Activated CD4-positive, CD25-positive, alpha-beta regulatory T cell (primary cell): ENCODE measurements around the gene RAE1.
"Not testable (repeated sequence)": the region's sequence is repeated elsewhere in the genome, so short reads cannot be mapped to it uniquely, and the experiment has no call there.

Experiments
- DNase-seq, 4 experiments: peaks; one replicate each; lab custom pipeline; 2025; lab: John Stamatoyannopoulos, UW

The RAE1 gene

DNA sequence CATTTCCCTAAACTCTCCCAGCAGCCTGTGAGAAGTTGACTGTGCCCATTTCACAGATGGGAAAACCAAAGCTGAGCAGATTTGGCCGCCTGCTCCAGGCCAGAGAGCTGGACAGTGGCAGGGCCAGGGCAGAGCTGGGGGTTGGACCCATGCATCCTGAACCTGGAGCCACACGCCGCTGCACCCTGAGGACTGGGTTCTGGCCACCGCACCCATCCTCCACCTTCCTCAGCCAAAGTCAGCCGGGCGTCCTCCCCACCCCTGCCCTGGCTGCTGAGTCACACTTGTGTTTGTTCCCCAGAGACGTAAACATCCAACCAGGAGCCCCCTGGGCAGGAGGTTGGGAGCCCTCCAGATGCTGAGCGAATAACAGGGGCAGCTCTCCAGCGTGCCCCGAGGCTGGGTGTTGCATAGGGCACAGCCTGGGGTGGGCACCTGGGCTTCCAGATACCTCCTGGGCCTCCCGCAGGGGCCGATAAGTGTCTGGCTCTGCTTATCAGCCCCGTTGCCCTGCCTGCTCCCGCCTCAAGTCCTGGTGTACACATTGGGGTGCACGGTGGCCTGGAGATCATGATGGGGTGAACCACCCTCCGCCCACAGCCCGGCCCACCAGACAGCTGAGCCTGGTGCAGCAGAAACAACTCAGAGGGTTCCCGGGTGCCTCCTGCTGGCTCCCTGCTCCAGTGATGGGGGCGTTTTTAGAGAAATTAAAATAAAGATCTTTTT lies 64.0 kb downstream of the RAE1 start:
- DNase-seq, result no peak

DNA sequence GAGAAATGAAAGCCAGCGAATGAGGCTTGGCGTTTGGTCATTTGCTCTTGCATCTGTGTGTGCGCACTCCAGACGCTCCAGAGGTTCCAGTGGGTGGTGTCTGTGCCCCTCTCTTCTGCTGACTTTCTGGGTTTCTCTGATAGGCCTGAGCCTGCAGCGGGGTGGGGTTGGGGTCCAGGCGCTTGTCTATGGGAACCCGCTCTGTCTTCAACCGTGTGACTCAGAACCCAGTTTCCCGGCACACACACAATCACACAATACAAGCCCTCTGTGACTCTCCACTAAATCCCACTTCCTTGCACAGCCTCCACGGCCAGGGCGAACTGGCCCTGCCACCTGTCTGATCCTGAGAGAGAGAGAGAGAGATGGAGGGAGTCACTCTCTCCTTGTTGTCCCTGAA lies 64.7 kb downstream of the RAE1 start:
- DNase-seq, result no peak

DNA sequence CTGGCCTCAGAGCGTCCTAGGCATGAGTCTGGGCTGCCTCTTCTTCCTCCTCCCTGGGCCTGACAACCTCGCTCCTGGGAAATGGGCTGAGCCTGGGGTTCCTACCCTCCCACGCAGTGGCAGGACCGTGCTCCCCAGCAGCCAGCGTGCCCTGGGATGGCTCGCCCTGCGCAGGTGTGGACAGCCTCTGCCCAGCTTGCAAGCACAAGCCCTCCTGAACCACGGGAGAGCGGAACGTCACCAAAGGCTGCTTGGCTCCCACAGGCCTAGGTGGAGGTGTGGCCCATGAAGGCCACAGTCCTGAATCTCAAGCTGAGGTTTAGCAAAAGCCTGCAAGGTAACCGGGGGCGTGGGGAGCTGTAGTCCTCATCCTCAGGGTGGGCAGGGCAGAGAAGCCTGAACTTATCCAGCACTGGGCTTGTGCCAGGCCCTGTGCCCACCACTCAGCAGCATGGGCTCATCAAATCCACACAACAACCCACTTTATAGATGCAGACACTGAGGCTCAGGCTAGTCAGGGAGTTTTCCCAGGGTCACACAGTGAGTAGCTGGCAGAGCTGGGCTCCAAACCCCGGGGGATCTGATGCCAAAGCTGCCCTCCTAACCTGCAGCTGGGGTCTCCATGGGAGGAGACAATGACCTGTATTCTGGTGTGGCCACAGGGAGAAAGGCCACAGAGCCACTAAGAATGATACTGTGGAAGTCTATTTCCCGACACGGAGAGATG lies 65.4 kb downstream of the RAE1 start:
- DNase-seq, result no peak

DNA sequence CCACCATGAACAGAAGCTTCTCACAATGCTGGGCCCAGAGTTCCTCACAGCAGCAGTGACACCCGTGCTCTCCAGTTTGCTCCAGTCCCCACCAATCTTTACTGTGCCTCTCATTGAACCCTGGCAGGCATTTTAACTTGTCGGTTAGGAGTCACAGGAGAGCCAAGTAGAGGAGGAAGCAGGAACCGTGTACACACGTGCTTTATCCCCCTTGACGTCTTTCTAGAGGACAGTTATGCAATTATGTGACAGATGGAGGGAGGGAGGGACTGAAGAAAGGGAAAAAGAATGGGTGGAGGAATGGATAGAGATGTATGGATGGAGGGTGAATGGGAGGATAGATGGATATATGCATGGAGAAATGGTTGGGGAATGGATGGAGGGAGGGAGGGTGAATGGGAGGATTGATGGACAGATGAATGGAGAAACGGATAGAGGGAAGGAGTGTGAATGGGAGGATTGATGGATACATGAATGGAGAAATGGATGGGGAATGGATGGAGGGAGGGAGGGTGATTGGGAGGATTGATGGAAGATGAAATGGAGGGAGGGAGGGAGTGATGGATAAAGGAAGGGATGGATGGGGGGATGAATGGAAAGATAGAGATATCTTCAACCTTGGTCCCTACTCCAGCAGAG lies 66.1 kb downstream of the RAE1 start:
- DNase-seq, result no peak

DNA sequence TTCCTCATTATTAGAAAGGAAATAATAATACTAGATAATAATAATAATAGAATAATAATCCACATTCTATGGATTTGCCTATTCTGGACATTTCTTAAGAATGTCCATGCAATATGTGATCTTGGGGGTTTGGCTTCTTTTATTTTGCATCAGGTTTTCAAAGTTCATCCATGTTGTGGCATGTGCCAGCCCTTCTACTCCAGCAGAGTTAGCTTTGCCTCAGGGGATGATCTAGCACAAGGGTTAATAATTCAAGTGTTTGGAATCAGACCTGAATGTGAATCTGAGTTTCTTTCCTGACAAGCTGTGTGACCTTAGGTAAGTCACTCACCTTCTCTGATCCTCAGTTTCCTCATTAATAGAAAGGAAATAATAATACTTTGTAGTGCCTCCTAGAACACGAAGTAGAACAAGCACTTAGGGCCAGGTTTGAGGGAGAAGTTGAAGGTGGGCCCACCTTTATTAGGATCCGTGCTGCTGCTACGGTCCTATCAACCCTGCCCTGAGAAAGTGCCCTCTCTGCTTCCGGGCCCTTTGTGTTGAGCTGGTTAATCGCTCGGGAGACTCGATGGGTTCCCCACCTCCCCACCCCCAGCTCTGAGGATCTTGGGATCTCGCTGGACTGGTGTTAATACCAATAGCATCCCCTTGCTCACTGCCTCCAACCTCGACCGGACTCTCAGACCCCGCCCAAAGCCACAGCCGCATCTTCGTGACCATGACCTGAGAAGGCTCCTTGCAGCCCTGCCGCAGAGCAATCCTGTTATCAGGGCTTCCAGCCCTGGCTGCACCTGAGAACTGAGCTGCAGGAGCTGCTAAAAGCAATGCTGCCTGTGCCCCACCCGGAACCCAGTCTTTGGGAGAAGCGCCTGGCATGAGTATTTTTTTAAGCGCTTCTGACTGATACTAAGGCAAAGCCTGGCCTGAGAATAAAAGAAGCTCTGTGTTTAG lies 67.0 kb downstream of the RAE1 start:
- no peak for DNase-seq

DNA sequence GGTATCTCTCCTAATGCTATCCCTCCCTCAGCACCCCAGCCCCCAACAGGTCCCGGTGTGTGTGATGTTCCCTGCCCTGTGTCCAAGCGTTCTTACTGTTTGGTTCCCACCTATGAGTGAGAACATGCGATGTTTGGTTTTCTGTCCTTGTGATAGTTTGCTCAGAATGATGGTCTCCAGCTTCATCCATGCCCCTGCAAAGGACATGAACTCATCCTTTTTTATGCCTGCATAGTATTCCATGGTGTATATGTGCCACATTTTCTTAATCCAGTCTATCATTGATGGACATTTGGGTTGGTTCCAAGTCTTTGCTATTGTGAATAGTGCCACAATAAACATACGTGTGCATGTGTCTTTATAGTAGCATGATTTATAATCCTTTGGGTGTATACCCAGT lies 68.4 kb downstream of the RAE1 start:
- not testable (repeated sequence) for DNase-seq

DNA sequence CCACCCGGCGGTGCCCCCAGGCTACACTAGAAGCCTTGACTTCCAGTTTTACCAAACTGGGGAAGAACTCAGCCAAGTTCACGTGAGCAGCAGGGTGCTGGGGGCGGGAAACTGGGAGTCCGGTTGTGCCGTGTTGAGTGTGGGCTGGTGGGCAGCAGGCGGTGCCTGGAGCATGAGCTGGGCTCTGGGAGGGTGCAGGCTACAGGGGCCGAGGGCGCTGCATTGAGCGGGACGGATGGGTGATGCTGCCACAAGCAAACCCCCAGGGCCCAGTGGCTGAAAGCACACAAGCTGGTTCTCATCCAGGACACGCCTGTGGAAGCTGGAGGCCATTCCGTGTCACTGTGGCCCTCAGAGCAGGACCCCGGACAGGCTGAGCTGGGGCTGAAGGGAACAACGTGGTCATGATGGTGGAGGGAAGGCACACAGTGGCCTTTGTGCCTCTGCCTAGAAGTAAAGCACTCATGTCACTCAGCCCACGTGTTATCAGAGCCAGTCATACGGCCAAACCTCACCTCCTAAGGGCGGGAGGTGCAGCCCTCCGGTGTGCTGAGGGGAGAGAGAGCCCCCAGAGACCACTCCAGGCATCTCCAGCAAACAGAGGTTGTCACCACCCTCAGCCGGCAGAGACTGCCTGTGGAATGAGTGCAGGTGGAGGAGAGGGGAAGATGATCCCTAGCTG lies 69.7 kb downstream of the RAE1 start:
- DNase-seq, result no peak

DNA sequence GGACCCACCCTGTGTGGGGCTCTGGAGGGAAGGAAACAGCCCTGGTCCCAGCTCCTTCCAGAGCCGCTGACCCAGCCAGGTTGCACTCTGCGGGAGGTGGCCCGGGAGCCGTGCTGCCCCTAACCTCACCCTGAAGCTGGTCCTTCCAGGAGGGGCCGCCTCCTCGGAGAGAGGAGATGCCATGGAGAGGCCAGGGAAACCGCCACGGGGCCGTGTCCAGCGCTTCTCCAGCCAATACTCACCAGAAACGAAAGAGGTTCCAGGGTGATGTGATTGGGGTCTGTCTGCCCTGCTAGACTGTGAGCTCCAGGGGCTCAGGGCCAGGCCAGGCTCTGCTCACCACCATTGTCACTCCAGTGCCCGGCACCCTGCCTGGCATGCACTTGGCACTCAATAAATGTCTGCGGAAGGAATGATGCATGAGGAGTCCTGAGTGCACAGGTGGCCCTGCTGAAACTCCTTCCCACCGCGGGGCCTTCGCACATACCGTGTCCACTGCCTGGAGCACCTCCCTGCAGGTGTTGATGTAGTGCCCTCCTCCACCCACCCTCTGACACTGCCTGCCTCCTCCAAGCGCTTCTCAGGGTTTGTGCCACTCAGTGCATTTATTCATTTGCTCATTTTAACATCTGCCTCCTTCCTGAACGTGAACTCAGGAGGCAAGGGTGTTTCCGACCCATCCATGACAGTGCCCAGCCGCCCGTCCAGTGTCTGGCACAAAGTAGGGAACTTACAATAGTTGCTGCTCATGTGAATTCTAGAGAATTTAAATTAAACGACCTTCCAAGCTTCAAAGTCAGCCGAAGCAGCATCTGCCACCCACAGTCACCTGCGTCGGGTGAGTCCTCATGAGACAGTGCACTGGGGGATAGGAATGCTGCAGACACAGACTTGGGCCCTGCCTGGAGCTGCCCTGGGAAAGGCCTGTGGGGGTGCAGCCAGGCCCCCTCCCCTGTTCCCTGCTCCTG lies 70.5 kb downstream of the RAE1 start:
- no peak for DNase-seq

DNA sequence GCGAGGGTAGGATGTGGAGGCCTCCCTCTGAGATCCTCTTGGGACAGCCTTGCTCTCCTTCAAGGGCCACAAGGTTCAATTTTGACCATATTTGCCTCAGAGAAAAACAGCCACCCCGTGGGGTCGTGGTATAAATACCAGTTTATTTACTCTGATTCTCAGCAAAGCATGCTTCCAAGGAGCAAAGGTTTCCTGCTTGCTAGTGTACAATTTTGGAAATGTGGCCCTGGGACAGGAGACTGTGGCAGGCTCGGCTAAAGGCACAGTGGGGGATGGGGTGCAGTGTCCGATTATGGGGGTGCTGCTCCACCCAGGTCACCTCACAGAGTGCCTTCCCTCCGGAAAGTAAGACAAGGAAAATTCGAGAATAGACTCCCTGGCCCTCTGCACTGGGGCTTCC lies 71.2 kb downstream of the RAE1 start:
- no peak for DNase-seq

DNA sequence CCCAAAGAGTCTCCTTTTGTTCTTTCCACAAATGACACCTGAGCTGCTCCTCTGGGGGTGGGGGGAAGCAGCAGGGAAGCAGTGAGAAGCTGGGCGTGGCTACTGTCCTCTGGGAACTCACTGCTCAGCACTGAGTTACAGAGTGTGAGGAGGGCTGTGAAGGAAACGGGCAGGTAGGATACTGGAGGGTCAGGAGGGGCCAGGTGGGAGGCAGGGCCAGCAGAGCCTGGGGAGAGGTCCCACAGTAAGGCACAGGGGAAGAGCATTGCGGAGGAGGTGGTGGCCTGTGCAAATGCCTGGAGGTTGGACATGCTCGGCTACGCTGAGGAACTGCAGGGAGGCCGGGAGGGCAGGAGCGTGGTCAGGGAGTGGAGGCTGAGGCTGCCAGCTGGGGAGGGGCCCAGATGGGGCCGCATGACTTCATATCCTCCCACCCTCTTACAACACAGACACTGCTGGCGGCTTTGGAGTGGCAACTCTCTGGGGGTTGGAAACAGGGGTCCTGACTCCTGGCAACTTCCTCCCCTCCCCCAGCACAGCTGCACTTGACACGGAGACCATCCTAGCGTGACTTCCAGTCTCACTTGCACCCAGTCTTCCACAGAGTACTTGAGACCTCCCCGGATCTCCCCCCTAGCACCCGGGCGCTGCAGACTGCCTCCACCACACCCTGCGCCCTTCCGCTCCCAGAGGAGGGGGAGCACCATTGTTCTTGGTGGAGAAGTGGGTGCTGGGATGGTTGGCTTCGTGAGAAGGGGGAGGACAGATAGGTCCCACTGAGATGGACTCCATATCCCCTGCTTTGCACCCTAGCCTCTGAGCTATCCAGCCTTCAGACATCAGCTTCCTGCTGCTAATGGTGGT lies 74.3 kb downstream of the RAE1 start:
- no peak for DNase-seq

DNA sequence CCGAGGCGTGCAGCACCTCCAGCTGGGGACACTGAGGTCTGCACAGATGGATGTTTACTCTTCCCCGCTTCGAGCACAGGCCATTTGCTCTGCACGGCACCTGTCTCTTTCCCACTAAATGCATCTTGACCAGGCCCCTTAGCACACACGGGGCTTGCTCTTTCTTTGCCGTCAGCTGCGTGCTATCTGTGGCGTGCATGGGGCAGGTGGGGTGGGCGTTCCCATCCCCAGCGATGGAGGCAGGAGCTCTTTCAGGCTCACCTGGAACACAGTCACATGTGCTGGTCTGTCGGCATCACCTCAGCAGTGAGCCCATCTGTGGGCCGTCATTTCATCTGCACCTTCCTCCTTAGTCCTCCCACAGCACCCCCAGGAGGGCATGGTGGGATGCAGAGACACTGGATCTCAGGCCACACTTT lies 75.2 kb downstream of the RAE1 start:
- no peak for DNase-seq

DNA sequence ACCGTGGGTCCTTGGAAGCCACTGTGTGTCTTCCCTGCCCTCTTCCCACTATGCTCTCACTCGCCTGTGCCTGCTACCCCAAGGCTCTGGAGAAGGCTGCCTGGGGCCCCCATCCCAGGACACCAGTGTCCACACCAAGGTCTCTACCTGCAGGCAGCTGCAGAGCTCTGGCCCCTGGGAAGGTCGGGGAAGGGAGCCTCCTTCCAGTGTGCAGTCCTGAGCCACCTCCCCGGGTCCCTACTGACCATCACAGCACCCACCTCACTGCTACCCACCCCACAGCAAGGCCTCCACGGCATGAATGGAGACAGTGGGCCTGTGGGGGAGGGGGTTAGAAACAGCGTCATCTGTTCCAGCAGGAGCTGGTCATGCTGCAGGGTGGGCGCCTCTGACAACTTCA lies 75.8 kb downstream of the RAE1 start:
- no peak for DNase-seq

DNA sequence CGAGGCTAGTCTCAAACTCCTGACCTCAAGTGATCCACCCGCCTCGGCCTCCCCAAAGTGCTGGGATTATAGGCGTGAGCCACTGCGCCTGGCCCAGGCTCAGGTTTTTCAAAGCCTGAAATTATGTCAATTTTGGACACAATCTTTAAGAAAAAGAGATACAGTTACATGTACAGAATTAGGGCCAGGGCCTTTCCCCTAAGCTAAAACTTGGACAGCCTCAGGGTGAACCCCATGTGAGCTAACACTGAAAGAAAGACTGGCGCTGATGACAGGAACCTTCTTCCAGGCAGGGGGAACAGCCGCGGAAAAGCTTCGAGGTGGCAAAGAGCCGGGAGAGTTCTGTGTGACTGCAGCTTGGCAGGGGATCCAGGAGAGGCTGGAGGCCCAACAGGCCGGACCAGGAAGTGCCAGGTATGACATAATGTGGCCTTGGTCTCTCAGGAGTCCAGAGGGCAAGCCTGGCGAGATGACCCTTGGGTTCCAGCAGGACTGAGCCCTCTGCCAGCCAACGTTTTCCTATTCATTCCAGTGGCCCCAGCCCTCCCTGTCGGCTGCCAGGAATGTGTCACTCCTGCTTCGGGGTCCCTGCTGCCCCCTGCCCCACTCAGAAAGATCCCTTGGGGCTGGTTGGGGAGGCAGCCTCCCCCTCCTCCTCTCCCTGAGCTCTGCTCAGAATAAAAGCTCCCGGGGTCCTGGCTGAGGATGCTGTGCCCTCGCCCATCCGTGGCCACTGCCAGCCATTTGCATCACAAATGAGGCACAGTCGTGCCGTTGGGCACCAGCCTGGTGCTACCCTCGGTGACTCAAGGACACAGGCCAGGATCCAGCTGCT lies 77.5 kb downstream of the RAE1 start:
- no peak for DNase-seq
